ENCODE results near the gene ACTR8. TPM values are rescaled to one million over a fixed set of nuclear protein-coding genes. Genes with fewer than 3 reads are reported as not detected.

ACTR8 gene
- polyA plus RNA-seq, 1 donor (not counting 4 experiments of a cell fraction or from before 2014, with no cell fraction given): 28.8 TPM

GRCh38 chr3:53823956-53824657, 57.8 kb downstream of the ACTR8 start:
- Histone ChIP-seq H3K9ac (ENCODE audit: control insufficient read depth, extremely low read depth, insufficient read depth, low read length) (no peak overlapping the region), H3K27ac (ENCODE audit: control insufficient read depth, insufficient read depth, low read length) (no peak overlapping the region), H3K9me3 (ENCODE audit: control insufficient read depth, low read depth, low read length) (no peaks in the 10 kb centered on the region), H3K79me2 (ENCODE audit: control insufficient read depth, insufficient read depth, low read length) (no peaks in the 10 kb centered on the region), H3K4me3 (ENCODE audit: control insufficient read depth in 2 of 3, extremely low read depth in 1 of 3, insufficient read depth in 2 of 3, low read depth in 1 of 3, low read length in 3 of 3) (no peak overlapping the region), H3K4me2 (ENCODE audit: control insufficient read depth, extremely low read depth, insufficient read depth, low read depth, low read length) (no peak overlapping the region), H2AFZ (ENCODE audit: control insufficient read depth, low read length) (no peak overlapping the region), H4K20me1 (ENCODE audit: control insufficient read depth, extremely low read depth, insufficient read depth, low read length) (no peaks in the 10 kb centered on the region), H3K27me3 (ENCODE audit: control insufficient read depth, extremely low read depth, insufficient read depth, low read length) (no peaks in the 10 kb centered on the region), H3K4me1 (ENCODE audit: control insufficient read depth, extremely low read depth, insufficient read depth, low read length) (no peaks in the 10 kb centered on the region), H3K9me1 (ENCODE audit: control insufficient read depth, extremely low read depth, insufficient read depth, low read length) (no peaks in the 10 kb centered on the region), H3K36me3 (ENCODE audit: control insufficient read depth in 2 of 2, extremely low read depth in 1 of 2, insufficient read depth in 2 of 2, low read length in 2 of 2) (no peaks in the 10 kb centered on the region)
- TF ChIP-seq CTCF (optimal IDR thresholded peaks at IDR 0.05 in 1 of 3, IDR thresholded peaks at IDR 0.05 in 1 of 3, conservative IDR thresholded peaks at IDR 0.05 in 1 of 3; ENCODE audit: extremely low read depth in 1 of 3, insufficient read depth in 2 of 3, low read length in 3 of 3) (no peak), EZH2 (IDR thresholded peaks at IDR 0.05; ENCODE audit: low read length) (no peak)
- DNase-seq (ENCODE audit: low read depth, low spot score) (no peak), FAIRE-seq (no peak)
- dilution Hi-C loops (cut with MboI; ENCODE audit: extremely low pct_ligation_motif_present, low sequenced_read_pairs): no loop called here

GRCh38 chr3:53823026-53823955, 58.7 kb downstream of the ACTR8 start:
- H4K20me1 ChIP-seq (ENCODE audit: control insufficient read depth, extremely low read depth, insufficient read depth, low read length): no peaks in the 10 kb centered on the region
- no peaks in the 10 kb centered on the region for H3K9me3 ChIP-seq (ENCODE audit: control insufficient read depth, low read depth, low read length)
- H3K9me1 ChIP-seq (ENCODE audit: control insufficient read depth, extremely low read depth, insufficient read depth, low read length): no peaks in the 10 kb centered on the region
- H3K27me3 ChIP-seq (ENCODE audit: control insufficient read depth, extremely low read depth, insufficient read depth, low read length): no peaks in the 10 kb centered on the region
- H3K4me2 ChIP-seq (ENCODE audit: control insufficient read depth, extremely low read depth, insufficient read depth, low read depth, low read length): no peak overlapping the region
- H3K4me1 ChIP-seq (ENCODE audit: control insufficient read depth, extremely low read depth, insufficient read depth, low read length): no peaks in the 10 kb centered on the region
- DNase-seq (ENCODE audit: low read depth, low spot score) (no peak), FAIRE-seq (no peak)
- H3K79me2 ChIP-seq (ENCODE audit: control insufficient read depth, insufficient read depth, low read length): no peaks in the 10 kb centered on the region
- no peak overlapping the region for H3K27ac ChIP-seq (ENCODE audit: control insufficient read depth, insufficient read depth, low read length)
- dilution Hi-C loops (cut with MboI; ENCODE audit: extremely low pct_ligation_motif_present, low sequenced_read_pairs): no loop called here
- H2AFZ ChIP-seq (ENCODE audit: control insufficient read depth, low read length): no peak overlapping the region
- TF ChIP-seq CTCF (optimal IDR thresholded peaks at IDR 0.05 in 1 of 3, IDR thresholded peaks at IDR 0.05 in 1 of 3, conservative IDR thresholded peaks at IDR 0.05 in 1 of 3; ENCODE audit: extremely low read depth in 1 of 3, insufficient read depth in 2 of 3, low read length in 3 of 3) (no peak), EZH2 (IDR thresholded peaks at IDR 0.05; ENCODE audit: low read length) (no peak)
- H3K9ac ChIP-seq (ENCODE audit: control insufficient read depth, extremely low read depth, insufficient read depth, low read length): no peak overlapping the region
- no peaks in the 10 kb centered on the region for H3K36me3 ChIP-seq (ENCODE audit: control insufficient read depth in 2 of 2, extremely low read depth in 1 of 2, insufficient read depth in 2 of 2, low read length in 2 of 2)
- H3K4me3 ChIP-seq (ENCODE audit: control insufficient read depth in 2 of 3, extremely low read depth in 1 of 3, insufficient read depth in 2 of 3, low read depth in 1 of 3, low read length in 3 of 3): no peak overlapping the region

All from keratinocyte (primary cell).